ELR (cell line): ENCODE results near the gene CFAP77.

ENCODE experiments used
- DNase-seq: peaks from one replicate; pipeline ENCODE4 v3.0.0-alpha.2; 2015; ENCODE audit warnings: low read depth

Gene CFAP77

DNA sequence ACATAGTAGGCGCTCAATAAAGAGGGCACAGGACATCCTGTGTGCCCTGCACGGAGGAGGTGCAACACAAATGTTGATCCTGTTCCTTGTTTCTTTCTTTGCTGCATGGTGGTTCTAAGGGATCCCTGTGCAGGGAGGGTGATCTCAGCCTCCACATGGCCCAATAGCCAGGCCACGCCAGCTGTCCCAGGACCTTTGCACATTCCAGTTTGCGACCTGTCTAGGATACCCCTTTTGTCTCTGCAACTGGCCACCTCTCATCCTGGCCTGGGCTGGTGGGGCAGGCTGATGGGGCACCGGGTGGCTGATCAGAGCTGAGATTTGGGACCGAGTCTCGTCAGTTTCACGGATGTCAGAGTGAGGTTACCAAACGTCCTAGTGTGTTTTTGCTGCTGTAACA, 79.5 kb downstream of the CFAP77 start:
- DNase-seq: no peak

DNA sequence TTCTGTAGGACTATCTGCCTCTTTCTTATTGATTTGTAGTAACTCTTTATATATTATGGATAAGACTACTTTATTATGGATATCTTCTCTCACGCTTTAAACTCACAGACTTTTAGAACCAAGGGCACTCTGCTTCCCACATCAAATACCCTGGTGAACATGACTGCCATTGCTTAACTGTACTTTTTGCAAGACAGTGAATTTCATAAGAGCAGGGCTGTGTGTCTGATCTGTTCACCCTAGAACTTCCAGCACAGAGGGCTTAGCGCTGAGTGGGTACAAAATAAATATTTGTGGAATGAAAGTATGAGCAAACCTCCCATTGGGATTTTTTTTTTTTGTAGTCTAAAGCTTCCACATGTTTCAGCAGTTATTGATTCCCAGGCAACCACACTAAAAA, 84.8 kb downstream of the CFAP77 start:
- no peak for DNase-seq

DNA sequence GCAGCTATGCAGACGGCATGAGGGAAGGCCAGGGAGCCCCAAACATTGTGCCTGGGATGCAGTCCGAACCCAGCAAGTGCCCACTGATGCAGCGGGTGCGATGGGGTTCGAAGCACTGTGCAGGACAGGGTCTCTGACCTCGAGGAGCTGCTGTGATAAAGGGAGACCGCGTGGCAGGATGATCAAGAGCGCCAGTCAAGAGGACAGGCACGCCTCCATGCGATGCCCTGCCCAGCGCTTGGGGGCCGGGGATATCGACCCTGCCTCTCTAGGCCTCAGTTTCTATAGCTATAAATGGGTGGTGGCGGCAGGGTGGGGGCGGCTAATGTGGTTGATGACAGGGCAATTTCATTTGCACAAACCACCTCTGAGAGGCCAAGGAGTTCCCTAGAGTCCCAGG, 87.7 kb downstream of the CFAP77 start:
- DNase-seq: no peak

DNA sequence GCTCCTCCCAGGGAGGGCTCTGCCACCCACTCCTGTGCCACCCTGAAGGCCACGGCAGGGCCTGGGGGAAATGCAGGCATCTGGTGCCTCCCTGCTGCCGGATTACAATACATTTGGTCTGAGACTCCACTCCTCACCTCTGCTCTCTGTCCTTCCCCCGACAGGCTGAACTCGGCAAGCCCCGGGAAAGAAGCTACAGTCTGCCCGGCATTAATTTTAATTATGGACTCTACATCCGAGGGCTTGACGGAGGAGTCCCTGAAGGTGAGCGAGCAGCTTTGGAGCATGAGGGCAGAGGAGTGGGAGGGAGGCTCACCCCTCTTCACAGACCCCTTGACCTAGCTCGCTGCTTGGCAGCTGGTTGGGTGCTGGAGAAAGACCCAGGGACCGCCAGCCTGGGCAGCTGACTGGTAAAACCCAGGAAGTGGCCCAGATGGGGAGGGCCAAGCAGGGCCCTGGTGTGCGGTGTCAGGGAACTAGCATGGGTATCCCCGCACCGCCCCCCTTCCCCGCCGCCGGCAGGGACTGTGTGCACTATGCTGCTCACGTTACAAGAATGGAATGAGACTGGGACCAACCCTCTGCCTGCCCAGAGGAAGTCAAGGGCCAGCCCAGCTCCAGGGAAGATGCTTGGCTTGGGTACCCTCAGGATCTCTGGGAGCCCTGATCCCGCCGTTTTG, 88.7 kb downstream of the CFAP77 start:
- peak; percentile 8 for DNase-seq

DNA sequence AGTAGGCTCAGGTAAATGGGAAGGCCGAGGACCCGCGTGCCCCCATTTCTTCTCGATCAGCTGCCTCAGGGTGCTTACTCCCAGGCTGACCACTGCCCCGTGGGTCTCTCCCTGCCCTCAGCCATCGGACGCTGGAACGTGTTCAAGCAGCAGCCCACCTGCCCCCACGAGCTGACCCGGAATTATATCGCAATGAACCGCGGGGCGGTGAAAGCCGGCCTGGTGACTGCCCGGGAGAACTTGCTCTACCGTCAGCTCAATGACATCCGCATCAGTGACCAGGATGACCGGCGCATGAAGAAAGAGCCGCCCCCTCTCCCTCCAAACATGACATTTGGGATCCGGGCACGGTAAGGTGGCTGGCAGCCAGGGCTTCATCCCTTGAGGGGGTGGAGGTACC, 89.2 kb downstream of the CFAP77 start:
- DNase-seq: no peak

DNA sequence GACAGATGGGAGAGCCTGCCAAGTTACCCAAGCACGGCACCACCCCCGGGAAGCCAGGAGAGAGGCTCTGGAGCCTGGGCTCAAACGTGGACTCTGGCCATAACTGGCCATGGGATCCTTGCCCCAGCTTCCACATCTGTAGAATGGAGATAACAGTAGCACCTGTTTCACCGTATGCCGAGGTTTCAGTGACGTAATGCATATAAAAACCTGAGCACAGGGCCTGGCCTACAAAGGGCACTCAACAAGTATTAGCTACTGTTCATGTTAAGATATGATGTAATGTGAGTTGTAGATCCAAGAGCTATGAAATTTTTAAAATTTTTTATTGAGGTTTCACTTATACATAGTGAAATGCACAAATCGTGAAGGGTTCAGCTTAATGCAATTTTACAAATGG, 90.2 kb downstream of the CFAP77 start:
- no peak for DNase-seq

DNA sequence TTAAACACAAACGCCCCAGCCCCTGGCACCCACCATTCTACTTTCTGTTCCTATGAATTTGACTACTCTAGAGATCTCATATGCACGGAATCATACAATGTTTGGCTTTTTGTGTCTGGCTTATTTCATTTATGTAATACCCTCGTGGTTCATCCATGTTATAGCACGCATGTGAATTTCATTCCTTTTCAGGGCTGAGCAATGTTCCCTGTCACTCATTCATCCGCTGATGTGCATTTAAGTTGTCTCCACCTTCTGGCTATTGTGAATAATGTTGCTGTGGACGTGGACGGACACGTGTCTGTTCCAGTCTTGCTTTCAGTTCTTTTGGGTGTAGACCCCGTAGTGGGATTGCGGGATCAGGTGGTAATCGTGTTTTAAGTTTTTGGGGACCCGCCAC, 92.5 kb downstream of the CFAP77 start:
- no peak for DNase-seq

DNA sequence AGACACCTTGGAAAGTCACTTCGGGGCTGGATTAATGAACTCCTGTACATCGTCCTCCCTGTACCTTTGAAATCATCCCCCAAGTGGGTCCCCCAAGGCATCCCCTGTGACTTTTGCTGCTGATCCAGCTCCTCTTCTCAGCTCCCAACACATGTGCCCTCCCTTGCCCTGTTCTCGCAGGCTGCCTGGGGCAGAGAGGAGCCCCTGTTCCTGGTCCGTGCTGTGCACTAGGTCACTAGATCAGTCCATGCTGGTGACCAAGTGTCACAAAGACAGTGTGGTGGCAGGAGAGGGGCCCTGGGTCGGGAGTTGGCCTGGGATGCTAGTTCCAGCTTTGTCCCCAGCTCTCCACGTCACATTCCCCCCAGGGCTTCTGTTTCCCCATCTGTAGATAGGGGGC, 93.1 kb downstream of the CFAP77 start:
- no peak for DNase-seq

DNA sequence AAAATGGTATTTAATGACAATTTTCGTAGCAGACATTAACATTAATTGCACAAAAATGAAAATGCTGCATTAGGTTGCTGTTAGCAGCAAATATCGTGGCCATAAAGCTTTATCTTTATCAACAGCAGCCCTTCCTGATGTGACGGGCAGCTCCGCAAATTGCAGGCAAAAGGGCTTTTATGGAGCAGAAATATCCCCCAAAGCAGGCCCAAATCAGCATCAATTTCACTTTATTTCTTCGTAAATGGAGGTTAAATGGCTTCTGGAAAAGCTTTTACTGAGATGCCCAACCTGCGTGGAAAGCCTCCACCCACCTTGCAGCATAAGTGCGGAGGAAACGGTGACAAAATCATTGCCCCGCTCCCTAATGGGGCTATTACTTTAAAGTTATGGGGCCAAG, 94.5 kb downstream of the CFAP77 start:
- DNase-seq: no peak

DNA sequence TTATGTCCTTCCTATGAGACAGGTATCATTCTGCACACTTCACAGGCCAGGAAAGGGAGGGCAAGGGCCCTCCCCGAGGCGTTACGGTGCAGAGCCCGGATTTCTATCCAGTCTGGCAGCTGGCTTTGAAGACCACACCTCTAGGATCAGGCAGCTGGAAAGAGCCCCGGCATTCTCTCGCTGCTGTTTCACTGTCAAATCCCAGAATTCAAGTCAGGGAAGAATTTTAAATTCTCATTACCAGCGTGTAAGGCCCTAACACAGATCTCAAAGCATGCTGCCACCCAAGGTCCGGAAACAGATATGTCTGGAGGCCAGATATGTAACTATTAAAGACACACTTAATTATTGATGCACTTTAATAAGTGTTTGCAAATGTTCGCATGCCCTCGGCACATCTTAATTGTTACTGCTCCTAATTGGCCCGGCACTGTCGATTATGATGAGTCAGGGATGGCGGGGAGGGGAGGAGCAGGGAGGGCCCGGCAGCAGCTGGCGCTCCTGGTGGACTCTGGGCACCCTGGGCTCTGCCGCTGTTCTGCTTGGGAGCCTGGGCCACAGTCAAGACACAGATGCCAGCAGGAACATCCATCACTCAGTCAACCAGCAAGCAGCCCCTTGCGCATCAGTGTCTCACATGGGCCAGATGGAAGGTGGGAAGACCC, 96.1 kb downstream of the CFAP77 start:
- no peak for DNase-seq

DNA sequence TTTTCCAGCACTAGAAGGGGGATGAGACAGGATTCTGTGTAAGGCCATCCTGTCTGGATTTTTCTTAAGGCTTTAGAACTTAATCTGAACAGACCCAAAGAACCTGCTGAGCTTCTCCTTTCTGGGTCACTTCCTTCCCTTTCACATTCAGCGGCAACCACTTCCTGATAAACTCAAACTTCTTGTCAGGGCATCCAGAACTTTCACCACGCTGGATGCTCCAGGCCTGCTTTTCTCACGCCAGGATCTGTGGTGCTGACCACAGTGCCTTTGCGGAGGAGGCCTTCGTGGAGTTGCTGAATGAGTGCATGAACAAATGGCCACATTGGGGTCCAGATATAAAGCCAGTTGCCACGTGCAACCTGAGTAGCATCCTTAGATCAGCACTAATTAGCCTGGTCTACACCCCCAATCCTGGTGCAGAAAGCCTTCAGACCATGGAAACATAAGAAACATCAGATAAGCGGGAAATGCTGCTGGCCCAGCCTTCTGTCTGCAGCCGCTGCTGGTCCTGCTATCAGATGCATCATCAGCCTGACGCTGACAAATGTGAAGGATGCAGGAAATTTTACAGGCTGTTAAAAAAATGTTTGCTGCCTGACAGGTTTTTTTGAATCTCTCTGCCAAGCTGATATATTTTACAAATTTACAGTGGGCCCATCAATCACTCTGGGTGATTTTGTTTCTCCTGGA, 97.1 kb downstream of the CFAP77 start:
- no peak for DNase-seq

DNA sequence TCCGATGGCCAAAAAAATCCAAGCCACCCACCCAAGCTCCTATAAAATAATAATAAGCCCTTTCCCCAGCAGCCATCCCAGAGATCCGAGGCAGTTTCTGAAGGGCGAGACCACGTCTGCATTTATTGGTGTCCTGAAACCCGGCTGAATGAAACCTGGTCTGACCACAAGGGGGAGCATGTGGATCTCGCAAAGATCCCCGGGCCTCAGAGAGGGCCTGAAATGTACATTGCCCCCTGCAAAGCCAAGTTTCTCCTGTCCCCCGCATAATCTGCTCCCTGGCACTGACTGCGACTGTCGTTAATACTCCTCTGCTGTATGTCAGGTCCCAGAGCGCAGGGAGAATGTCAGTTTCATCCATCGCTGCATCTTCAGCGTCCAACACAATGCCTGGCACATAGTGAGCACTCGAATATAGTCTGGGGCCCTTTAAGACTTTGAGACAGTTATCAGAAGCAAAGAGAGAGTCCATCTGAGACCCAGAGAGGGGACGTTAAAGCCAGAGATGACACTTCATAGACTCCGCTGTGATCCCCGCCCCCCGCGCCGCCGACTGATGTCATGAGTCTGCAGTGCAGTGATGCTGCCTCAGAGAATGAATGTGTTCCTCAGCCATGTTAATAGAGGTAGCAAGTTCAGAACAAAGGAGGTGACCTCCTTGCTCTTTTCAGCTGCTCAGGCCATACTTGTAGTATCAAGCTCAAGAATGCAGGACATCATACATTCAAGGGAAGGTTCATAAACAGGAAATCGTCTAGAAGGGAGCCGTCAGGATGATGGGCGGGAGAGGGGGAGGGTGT, 97.9 kb downstream of the CFAP77 start:
- peak; percentile 78 for DNase-seq

DNA sequence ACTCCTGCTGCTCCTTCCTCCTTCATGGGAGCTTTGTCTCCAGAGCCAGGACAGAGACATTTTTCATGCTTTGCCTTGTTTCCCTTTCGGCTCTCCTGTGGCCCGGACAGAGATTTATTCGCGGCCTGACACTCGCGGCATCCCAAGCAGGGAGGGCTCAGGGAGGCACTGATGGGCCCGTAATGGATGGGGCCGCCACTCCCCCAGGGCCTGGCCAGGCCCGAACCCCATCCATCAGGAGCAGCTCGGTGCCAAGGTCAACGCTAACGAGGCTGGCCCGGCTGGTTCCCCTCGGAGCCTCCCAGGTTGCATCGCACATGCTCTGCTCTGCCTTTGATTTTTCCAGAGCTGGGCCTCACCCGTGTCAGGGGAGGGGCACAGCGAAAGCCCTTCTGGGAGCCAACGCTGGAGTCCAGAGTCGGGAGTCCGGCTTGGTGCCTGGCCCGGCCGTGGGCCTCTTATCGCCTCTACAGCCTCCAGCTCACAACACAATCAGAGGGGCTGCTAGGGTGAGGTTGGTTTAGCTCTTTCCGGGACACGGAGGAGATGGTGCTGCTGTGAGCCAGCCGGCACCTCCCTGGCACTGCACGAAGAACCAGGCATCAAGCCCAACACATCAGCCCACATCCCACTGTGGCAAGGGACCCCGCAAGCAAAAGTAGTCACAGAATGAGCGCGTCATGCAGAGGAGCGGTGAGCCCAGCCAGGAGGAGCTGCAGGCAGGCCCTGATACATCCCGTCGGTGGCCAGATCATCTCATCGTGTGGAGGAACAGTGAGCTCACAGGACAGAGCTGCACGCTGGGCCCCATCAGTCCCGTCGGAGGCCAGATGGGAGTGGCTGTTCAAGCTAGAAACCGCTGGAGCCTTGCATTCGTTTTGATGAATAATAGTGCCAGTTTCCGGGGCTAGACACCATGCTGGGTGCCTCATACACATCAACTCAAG, 100.2 kb downstream of the CFAP77 start:
- no peak for DNase-seq

DNA sequence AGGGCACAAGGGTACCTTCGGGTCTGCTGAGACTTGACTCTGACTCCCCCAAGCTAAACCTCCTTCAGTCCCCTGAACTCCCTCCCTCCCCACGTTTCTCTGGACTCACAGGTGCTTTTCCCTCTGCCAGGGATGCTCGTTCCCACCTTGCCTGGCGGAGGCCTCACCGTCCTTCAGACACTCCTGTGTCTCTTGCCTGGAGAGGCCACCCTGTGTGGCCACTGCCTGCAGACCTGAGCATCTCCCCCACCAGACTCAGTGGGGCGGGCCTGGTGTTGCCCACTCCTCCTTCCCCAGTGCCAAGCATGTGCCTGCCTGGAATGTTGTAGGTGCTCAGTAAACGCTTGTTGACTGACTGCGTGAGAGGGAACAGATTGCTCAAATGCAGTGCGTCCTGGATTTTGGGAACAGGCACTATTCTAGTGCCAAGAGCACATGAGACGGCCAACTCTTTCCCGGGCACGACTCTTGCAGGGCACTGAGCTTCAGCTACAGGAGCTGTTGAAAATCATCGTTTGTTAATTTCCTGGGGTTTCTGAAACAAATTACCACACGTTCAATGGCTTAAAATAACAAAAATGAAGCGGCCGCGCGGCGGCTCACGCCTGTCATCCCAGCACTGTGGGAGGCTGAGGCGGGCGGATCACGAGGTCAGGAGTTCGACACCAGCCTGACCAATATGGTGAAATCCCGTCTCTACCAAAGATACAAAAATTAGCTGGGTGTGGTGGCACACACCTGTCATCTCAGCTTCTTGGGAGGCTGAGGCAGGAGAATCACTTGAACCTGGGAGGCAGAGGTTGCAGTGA, 101.4 kb downstream of the CFAP77 start:
- no peak for DNase-seq

DNA sequence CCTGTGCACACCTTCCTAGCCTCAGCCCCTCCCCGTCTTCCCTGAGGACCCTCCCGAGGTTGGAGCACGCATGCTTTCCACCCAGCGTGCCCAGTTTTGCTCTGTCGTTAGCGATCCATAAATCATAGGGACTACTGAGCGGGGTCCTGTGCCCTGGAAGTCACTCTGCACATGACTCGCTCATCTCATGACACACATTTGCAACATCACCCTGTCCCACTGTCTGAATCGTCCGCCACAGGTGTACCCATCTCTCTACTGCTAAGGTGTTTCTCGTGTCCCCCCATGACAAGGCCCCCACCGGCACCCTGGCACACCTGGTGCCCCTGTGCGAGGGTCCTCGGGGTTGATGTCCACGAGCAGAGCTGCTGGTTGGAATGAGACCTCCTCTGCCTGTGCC, 103.4 kb downstream of the CFAP77 start:
- no peak for DNase-seq

DNA sequence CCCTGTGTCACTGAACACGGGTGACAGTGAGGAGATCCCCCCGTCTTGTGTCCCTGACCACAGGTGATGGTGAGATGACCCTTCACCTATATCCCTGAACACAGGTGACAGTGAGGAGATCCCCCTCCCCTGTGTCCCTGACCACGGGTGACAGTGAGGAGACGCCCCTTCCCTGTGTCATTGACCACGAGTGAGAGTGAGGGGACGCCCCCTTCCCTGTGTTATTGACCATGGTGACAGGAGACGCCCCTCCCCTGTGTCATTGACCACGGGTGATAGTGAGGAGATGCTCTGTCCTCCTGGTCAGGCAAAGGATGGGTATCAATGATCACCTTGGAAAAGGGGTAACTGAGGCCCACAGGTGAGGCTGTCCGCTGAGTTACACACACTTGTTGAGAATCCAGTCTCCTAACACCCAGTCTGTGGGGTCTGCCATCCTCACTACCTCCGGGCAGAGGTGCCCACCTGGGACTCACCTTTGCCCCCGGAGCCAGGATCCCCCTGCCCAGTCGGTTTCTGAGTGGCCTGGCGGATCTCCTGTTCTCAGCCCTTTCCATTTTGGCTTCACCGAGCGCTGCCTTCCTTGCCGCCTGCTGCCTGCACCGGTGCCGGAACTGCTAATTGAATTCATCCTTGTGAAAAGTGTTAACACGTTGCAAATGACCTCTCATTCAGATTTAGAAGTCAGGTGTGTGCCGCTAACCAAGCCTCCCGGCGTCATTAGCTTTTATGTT, 104.2 kb downstream of the CFAP77 start:
- no peak for DNase-seq

DNA sequence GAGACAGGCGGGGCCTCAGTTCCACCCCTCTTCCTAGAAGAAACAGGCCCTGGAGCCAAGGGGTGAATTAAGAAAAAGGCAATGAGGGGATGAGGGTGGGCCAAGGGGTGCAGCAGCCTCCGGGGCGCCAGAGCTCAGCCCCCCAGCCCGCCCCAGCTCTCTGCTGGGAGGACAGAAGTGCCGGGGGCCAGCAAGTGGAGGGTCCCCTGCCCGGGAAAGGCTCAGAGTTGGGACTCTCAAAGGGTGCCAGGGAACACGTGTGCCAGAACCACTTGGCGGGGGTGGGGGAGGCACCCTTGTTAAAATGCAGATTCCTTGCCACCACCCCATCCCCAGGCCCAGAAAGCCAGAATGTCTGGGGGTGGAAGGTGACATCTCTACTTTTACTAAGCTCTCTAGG, 104.8 kb downstream of the CFAP77 start:
- DNase-seq: no peak

DNA sequence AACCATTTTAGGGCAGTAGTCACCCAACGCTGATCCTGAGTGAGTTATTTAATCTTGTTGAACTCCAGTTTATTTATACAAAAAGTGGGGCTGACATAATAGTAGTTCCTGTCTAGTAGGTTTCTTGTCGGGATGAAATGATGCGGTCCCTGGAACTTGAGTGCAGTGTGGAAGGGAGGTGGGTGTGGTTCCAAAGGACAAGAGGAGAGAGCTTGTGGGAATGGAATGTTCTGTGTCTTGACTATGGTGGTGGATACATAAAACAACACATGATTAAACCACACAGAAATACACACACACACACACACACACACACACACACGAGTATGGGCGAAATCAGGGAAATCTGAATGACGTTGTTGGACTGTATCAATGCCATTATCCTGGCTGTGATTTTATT, 106.3 kb downstream of the CFAP77 start:
- no peak for DNase-seq

DNA sequence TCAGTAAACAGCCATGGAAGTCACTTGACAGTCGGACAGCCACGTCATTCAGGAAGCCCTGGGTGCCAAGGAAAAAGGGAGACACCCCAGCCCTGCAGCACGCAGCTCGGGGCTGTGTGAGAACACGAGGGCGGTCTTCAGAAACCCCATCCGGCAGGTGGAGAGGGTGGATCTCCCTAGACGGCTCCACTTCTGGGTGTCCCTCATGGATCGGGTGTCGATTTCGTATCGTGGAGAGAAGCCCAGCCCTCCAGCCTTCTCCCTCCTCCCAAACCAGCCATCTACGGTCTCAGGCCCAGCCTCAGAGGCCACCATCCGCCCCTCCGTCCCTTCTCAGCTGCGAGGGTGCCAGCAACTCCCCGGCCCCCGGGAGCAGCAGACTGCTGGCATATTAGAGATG, 106.9 kb downstream of the CFAP77 start:
- DNase-seq: no peak
